HUES6 (cell line): Measurements from ENCODE around the gene EHD4.

Source experiments
- H3K27ac ChIP-seq: 2 replicates; pipeline ENCODE4 v1.7.0; 2013; ENCODE audit warnings: low read depth, mild to moderate bottlenecking, low read length, inconsistent platforms
- H3K27me3 ChIP-seq: 2 replicates; pipeline ENCODE4 v1.6.1; 2013; ENCODE audit warnings: low read length; ENCODE audit not compliant: control insufficient read depth, insufficient read depth
- H3K36me3 ChIP-seq: 2 replicates; pipeline ENCODE4 v1.6.1; 2013; ENCODE audit warnings: low read length; ENCODE audit not compliant: control insufficient read depth, insufficient read depth
- H3K4me1 ChIP-seq: 2 replicates; pipeline ENCODE4 v1.6.1; 2013; ENCODE audit warnings: low read length; ENCODE audit not compliant: control insufficient read depth, insufficient read depth
- H3K4me3 ChIP-seq: 2 replicates; pipeline ENCODE4 v1.5.1; 2013; ENCODE audit warnings: low read depth, low read length
- H3K9ac ChIP-seq: one replicate; pipeline ENCODE4 v1.6.1; 2013; ENCODE audit warnings: mild to moderate bottlenecking, low read length
- H3K9me3 ChIP-seq: 2 replicates; pipeline ENCODE4 v1.6.1; 2013; ENCODE audit warnings: low read depth, low read length; ENCODE audit not compliant: control insufficient read depth, insufficient read depth

The EHD4 gene

GRCh38 chr15:41966920-41967465, 5.4 kb downstream of the EHD4 start:
- H3K36me3 ChIP-seq: no peaks in the 10 kb centered on the region
- H3K9ac ChIP-seq: no peak overlapping the region
- 0 out of 2 replicates have a peak, but pooled peaks cover 3% of the 10 kb centered on the region for H3K9me3 ChIP-seq
- H3K27ac ChIP-seq: no peak overlapping the region
- peaks cover 22% of the 10 kb centered on the region for H3K4me1 ChIP-seq
- no peak overlapping the region for H3K4me3 ChIP-seq
- H3K27me3 ChIP-seq: no peaks in the 10 kb centered on the region

- no peak overlapping the region for H3K9ac ChIP-seq
- H3K4me1 ChIP-seq: peaks cover 22% of the 10 kb centered on the region
- no peaks in the 10 kb centered on the region for H3K36me3 ChIP-seq
- no peaks in the 10 kb centered on the region for H3K27me3 ChIP-seq
- H3K9me3 ChIP-seq: 0 out of 2 replicates have a peak, but pooled peaks cover 5% of the 10 kb centered on the region
- no peak overlapping the region for H3K4me3 ChIP-seq
- H3K27ac ChIP-seq: no peak overlapping the region
Measured at GRCh38 chr15:41966414-41966812, 5.9 kb downstream of the EHD4 start.

GRCh38 chr15:41965441-41966413, 6.6 kb downstream of the EHD4 start:
- H3K27me3 ChIP-seq: no peaks in the 10 kb centered on the region
- no peak overlapping the region for H3K27ac ChIP-seq
- H3K9me3 ChIP-seq: 0 out of 2 replicates have a peak, but pooled peaks cover 5% of the 10 kb centered on the region
- peaks cover 16% of the 10 kb centered on the region for H3K4me1 ChIP-seq
- H3K4me3 ChIP-seq: no peak overlapping the region
- H3K36me3 ChIP-seq: no peaks in the 10 kb centered on the region
- no peak overlapping the region for H3K9ac ChIP-seq

- no peaks in the 10 kb centered on the region for H3K36me3 ChIP-seq
- H3K4me1 ChIP-seq: peaks cover 10% of the 10 kb centered on the region; the same call in 1 of the 2 replicates
- no peak overlapping the region for H3K4me3 ChIP-seq
- no peak overlapping the region for H3K27ac ChIP-seq
- 0 out of 2 replicates have a peak, but pooled peaks cover 5% of the 10 kb centered on the region for H3K9me3 ChIP-seq
- H3K9ac ChIP-seq: no peak overlapping the region
- no peaks in the 10 kb centered on the region for H3K27me3 ChIP-seq
Measured at GRCh38 chr15:41961595-41962202, 10.7 kb downstream of the EHD4 start.

GRCh38 chr15:41961001-41961518, 11.3 kb downstream of the EHD4 start:
- no peak overlapping the region for H3K9ac ChIP-seq
- no peaks in the 10 kb centered on the region for H3K36me3 ChIP-seq
- H3K27me3 ChIP-seq: no peaks in the 10 kb centered on the region
- no peak overlapping the region for H3K4me3 ChIP-seq
- H3K27ac ChIP-seq: no peak overlapping the region
- peaks cover 10% of the 10 kb centered on the region; the same call in 1 of the 2 replicates for H3K4me1 ChIP-seq
- H3K9me3 ChIP-seq: 0 out of 2 replicates have a peak, but pooled peaks cover 5% of the 10 kb centered on the region

- no peak overlapping the region for H3K9ac ChIP-seq
- no peak overlapping the region for H3K4me3 ChIP-seq
- H3K27me3 ChIP-seq: no peaks in the 10 kb centered on the region
- peaks cover 14% of the 10 kb centered on the region; the same call in 1 of the 2 replicates for H3K4me1 ChIP-seq
- peaks cover 8% of the 10 kb centered on the region for H3K36me3 ChIP-seq
- no peak overlapping the region for H3K27ac ChIP-seq
- 0 out of 2 replicates have a peak, but pooled peaks cover 5% of the 10 kb centered on the region for H3K9me3 ChIP-seq
Measured at GRCh38 chr15:41958002-41958420, 14.3 kb downstream of the EHD4 start.

GRCh38 chr15:41957021-41957897, 15.1 kb downstream of the EHD4 start:
- Histone ChIP-seq H3K36me3 (peaks cover 13% of the 10 kb centered on the region), H3K4me1 (peaks cover 14% of the 10 kb centered on the region; the same call in 1 of the 2 replicates), H3K9ac (no peak overlapping the region), H3K9me3 (0 out of 2 replicates have a peak, but pooled peaks cover 4% of the 10 kb centered on the region), H3K27ac (no peak overlapping the region), H3K4me3 (no peak overlapping the region), H3K27me3 (no peaks in the 10 kb centered on the region)

- H3K27ac ChIP-seq: no peak overlapping the region
- no peaks in the 10 kb centered on the region for H3K27me3 ChIP-seq
- no peak overlapping the region for H3K4me3 ChIP-seq
- H3K9ac ChIP-seq: peak overlapping the region; percentile 0
- peaks cover 14% of the 10 kb centered on the region; the same call in 1 of the 2 replicates for H3K4me1 ChIP-seq
- no peaks in the 10 kb centered on the region for H3K9me3 ChIP-seq
- H3K36me3 ChIP-seq: peaks cover 17% of the 10 kb centered on the region
Measured at GRCh38 chr15:41955807-41956525, 16.4 kb downstream of the EHD4 start.

- peaks cover 14% of the 10 kb centered on the region; the same call in 1 of the 2 replicates for H3K4me1 ChIP-seq
- peaks cover 17% of the 10 kb centered on the region for H3K36me3 ChIP-seq
- no peak overlapping the region for H3K27ac ChIP-seq
- H3K4me3 ChIP-seq: no peak overlapping the region
- H3K27me3 ChIP-seq: no peaks in the 10 kb centered on the region
- H3K9me3 ChIP-seq: no peaks in the 10 kb centered on the region
- no peak overlapping the region for H3K9ac ChIP-seq
Measured at GRCh38 chr15:41955100-41955499, 17.3 kb downstream of the EHD4 start.
